Esophagus squamous epithelium (tissue), 5 donors: Measurements from ENCODE around the gene ILK. TPM values are rescaled to one million over a fixed set of nuclear protein-coding genes. Genes with fewer than 3 reads are reported as not detected.

Experiments used
- DNase-seq: peaks from one replicate; lab custom pipeline; 2025; lab: John Stamatoyannopoulos, UW
- H3K27ac ChIP-seq, 4 donors: fragments of 200-600 bp; sonication (generic); one replicate each; pipeline ENCODE4 v1.5.1; 2016 to 2019; ENCODE audit warnings: mild to moderate bottlenecking in 1 of 4
- H3K27me3 ChIP-seq, 4 donors: fragments of 200-600 bp; sonication (generic); 1 replicate in 3 of 4; 2 replicates in 1 of 4; pipeline versions ENCODE4 v1.5.1 to v1.6.0; 2017 to 2021; ENCODE audit warnings: antibody characterized with exemption in 1 of 4
- H3K36me3 ChIP-seq, 3 donors: fragments of 200-600 bp; sonication (generic); one replicate each; pipeline ENCODE4 v1.5.1; 2016 to 2019
- H3K4me1 ChIP-seq, 3 donors: fragments of 200-600 bp; sonication (generic); one replicate each; pipeline ENCODE4 v1.5.1; 2017 to 2019
- H3K4me3 ChIP-seq, 4 donors: fragments of 200-600 bp; sonication (generic); 1 replicate in 3 of 4; 2 replicates in 1 of 4; pipeline ENCODE4 v1.5.1; 2016 to 2019; ENCODE audit warnings: mild to moderate bottlenecking in 2 of 4, moderate library complexity in 1 of 4
- H3K9me3 ChIP-seq, 3 donors: fragments of 200-600 bp; sonication (generic); one replicate each; pipeline ENCODE4 v1.5.1; 2016 to 2019
- CTCF ChIP-seq, 6 experiments: fragments of 450-650 bp in 4 of 6; fragments of 200-600 bp in 2 of 6; sonication (generic) in 2 of 6; IDR thresholded peaks; one replicate each; pipeline ENCODE4 v1.5.1; 2016 to 2019; ENCODE audit warnings: antibody characterized with exemption in 6 of 6, mild to moderate bottlenecking in 4 of 6, moderate library complexity in 4 of 6
- POLR2A ChIP-seq, 4 donors: fragments of 450-650 bp; IDR thresholded peaks; one replicate each; pipeline ENCODE4 v1.6.1; 2017; ENCODE audit warnings: antibody characterized with exemption in 4 of 4, mild to moderate bottlenecking in 4 of 4, moderate library complexity in 3 of 4
- WGBS, 2 donors: methylation state at CpG; one replicate each; pipeline ENCODE4 v1.1.5; 2018; 5-methylcytosine and 5-hydroxymethylcytosine counted together
- intact Hi-C: fragments of 100-400 bp; cut with DNase I; formaldehyde crosslinking; loops from one replicate; pipeline ENCODE4 v1.15.0; 2022
- total RNA-seq, 4 donors: library from RNA; depleted of rRNA; stranded (reverse); fragments of >200 nt; gene quantifications; one replicate each; pipeline ENCODE4 v1.1.0, GENCODE V29; 2016
- donor health status: DM: yes; HTN: yes; CAD: no.

Gene ILK
- total RNA-seq, 4 donors from 2014 or later = 34.5 to 128 (median 49.5) TPM

GRCh38 chr11:6565325-6565724 is 38.2 kb upstream of the ILK start:
- no peak for TF ChIP-seq POLR2A (IDR thresholded peaks at IDR 0.05)
- no peak for TF ChIP-seq CTCF (IDR thresholded peaks at IDR 0.05)
- H3K27ac ChIP-seq = no peak overlapping the region
- no peak for DNase-seq
- intact Hi-C loops = no loop called here
- no peak overlapping the region for H3K4me3 ChIP-seq
- H3K27me3 ChIP-seq = no peaks in the 10 kb centered on the region
- WGBS, 2 donors = 82 to 83% methylated on average over 2 of the region's 2 CpGs
- peaks cover 0 to 17% (median 4%) of the 10 kb centered on the region in 3 donors for H3K4me1 ChIP-seq
- H3K36me3 ChIP-seq = peaks cover 0 to 22% (median 0%) of the 10 kb centered on the region in 3 donors
- H3K9me3 ChIP-seq = no peaks in the 10 kb centered on the region

DNA sequence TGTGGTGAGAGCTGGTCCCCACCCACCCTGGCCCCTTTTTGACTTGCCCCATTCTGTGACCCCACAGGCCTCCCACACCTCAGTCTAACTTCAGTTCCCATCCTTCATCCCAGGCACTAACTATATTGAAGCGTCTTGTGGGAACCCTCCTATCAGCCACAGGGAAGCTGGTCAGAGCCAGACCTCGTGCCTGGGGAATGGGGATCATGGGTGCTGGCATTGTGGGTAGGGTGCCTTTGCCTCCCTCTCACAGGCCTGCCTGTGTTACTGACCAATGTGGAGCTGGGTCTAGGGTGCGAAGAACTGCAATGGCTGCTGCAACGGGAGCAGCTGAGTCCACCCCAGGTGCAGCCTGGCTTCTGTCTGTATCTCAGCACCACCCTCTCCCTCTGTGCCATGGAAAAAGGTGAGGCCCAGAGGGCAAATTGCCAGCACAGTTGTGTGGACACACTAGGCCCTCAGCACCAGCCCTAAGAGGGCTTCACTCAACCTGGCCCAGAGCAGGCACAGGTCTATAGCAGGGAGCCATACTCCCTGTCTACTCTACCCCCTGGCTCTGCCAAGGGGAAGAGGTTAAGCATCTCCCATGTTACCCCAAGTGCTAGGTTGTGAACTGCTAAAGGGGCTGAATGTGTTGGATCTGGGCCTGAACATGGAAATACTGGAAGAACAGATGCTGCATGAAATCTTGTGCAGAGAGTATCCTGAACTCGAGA is 37.4 kb upstream of the ILK start:
- Histone ChIP-seq H3K9me3 (no peaks in the 10 kb centered on the region), H3K4me3 (no peak overlapping the region), H3K27me3 (no peaks in the 10 kb centered on the region), H3K27ac (no peak overlapping the region), H3K4me1 (peaks cover 0 to 14% (median 4%) of the 10 kb centered on the region in 3 donors), H3K36me3 (peaks cover 0 to 30% (median 0%) of the 10 kb centered on the region in 3 donors)
- TF ChIP-seq CTCF (IDR thresholded peaks at IDR 0.05) (no peak), POLR2A (IDR thresholded peaks at IDR 0.05) (no peak)
- intact Hi-C loops = no loop called here
- WGBS, 2 donors = 94 to 100% methylated on average over 1 of the region's 5 CpGs
- DNase-seq = no peak

DNA sequence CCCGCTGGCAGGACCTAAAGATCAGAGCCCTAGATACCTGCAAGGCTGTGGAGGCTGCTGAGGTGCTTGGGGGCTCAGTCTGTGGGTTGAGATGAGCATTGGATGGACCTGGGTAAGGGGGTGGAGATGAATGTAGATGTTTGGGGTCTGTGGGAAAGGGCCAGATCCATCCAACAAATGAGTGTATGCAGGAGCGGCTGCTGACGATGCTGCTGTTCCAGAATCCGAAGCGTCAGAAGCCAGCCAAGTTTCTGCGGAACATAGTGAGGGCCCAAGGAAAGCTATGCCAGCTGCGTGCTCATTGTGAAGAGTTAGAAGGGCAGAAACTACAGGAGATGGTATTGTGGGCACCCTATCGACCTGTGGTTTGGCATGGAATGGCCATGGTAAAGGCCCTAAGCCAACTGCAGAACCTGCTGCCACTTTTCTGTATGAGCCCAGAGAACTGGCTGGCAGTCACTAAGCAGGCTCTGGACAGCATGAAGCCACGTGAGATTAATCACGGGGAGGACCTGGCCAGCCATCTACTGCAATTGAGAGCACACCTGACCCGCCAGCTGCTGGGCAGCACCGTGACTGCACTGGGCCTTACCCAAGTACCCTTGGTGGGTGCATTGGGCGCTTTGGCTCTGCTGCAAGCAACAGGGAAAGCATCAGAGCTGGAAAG is 36.7 kb upstream of the ILK start:
- intact Hi-C loops = no loop called here
- Histone ChIP-seq H3K4me3 (no peak overlapping the region), H3K27ac (no peak overlapping the region), H3K36me3 (peaks cover 0 to 31% (median 0%) of the 10 kb centered on the region in 3 donors), H3K27me3 (no peaks in the 10 kb centered on the region), H3K4me1 (peaks cover 0 to 17% (median 4%) of the 10 kb centered on the region in 3 donors), H3K9me3 (no peaks in the 10 kb centered on the region)
- TF ChIP-seq CTCF (IDR thresholded peaks at IDR 0.05) (no peak), POLR2A (IDR thresholded peaks at IDR 0.05) (no peak)
- DNase-seq = no peak
- 81 to 97% methylated on average over 10 of the region's 13 CpGs for WGBS, 2 donors

DNA sequence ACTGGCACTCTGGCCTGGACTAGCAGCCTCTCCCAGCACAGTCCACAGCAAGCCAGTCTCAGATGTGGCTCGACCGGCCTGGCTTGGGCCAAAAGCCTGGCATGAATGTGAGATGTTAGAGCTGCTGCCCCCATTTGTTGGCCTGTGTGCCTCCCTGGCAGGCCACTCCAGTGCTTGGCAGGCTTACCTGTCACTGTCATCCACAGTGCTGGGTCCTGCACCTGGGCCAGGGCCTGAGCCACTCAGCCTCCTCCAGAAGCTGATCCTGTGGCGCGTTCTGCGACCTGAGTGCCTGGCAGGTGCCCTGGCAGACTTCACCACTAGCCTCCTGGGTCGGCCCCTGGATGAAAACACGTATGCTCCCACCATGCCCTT is 36.2 kb upstream of the ILK start:
- Histone ChIP-seq H3K4me1 (peaks cover 0 to 20% (median 4%) of the 10 kb centered on the region in 3 donors), H3K36me3 (peaks cover 0 to 31% (median 0%) of the 10 kb centered on the region in 3 donors), H3K9me3 (no peaks in the 10 kb centered on the region), H3K4me3 (no peak overlapping the region), H3K27ac (no peak overlapping the region), H3K27me3 (no peaks in the 10 kb centered on the region)
- WGBS, 2 donors = 100% methylated on average over 1 of the region's 7 CpGs; no CpG with 5 or more reads in 1 of the 2 donors
- TF ChIP-seq POLR2A (IDR thresholded peaks at IDR 0.05) (no peak), CTCF (IDR thresholded peaks at IDR 0.05) (no peak)
- DNase-seq = no peak
- intact Hi-C loops = no loop called here
